ENCODE measurements around the gene SELENOM.
A peak's percentile ranks its signal among the peaks of the same experiment; 100 is the strongest.

The SELENOM gene

DNA sequence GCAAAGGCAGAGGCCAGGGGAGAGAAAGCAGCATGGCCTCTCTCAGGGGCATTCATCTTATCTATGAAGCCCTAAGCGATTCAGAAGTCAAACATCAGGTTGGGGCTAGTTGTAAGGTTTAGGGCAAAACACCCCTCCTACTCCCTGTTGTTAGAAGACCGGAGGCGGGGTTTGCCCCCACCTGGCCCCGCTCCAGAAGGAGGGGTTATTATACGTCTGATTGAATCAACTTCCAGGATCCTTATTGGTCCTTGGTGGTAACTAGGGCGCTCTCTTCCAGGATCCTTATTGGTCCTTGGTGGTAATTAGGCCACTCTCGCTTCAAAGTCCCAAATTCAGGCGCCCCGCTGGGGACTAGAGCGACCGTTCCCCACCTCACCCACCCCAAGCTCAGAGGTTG is 38.4 kb downstream of the SELENOM start:
- TF ChIP-seq TAF1 (IDR thresholded peaks at IDR 0.05; ENCODE audit: borderline replicate concordance, insufficient read depth, low read length) = no peak
- TF ChIP-seq POLR2AphosphoS5 (IDR thresholded peaks at IDR 0.05; ENCODE audit: low read depth, low read length) = no peak
- TF ChIP-seq FOXP2 (optimal IDR thresholded peaks at IDR 0.05; ENCODE audit: borderline replicate concordance, extremely low read depth, extremely low read length, insufficient read depth) = no peak
- TF ChIP-seq SIN3A (IDR thresholded peaks at IDR 0.05; ENCODE audit: borderline replicate concordance, insufficient read depth, low read length) = no peak
- TF ChIP-seq, protein P1, sequence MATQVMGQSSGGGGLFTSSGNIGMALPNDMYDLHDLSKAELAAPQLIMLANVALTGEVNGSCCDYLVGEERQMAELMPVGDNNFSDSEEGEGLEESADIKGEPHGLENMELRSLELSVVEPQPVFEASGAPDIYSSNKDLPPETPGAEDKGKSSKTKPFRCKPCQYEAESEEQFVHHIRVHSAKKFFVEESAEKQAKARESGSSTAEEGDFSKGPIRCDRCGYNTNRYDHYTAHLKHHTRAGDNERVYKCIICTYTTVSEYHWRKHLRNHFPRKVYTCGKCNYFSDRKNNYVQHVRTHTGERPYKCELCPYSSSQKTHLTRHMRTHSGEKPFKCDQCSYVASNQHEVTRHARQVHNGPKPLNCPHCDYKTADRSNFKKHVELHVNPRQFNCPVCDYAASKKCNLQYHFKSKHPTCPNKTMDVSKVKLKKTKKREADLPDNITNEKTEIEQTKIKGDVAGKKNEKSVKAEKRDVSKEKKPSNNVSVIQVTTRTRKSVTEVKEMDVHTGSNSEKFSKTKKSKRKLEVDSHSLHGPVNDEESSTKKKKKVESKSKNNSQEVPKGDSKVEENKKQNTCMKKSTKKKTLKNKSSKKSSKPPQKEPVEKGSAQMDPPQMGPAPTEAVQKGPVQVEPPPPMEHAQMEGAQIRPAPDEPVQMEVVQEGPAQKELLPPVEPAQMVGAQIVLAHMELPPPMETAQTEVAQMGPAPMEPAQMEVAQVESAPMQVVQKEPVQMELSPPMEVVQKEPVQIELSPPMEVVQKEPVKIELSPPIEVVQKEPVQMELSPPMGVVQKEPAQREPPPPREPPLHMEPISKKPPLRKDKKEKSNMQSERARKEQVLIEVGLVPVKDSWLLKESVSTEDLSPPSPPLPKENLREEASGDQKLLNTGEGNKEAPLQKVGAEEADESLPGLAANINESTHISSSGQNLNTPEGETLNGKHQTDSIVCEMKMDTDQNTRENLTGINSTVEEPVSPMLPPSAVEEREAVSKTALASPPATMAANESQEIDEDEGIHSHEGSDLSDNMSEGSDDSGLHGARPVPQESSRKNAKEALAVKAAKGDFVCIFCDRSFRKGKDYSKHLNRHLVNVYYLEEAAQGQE (IDR thresholded peaks at IDR 0.05; ENCODE audit: insufficient read depth in 1 of 2, low read depth in 2 of 2, low read length in 2 of 2) = no peak

DNA sequence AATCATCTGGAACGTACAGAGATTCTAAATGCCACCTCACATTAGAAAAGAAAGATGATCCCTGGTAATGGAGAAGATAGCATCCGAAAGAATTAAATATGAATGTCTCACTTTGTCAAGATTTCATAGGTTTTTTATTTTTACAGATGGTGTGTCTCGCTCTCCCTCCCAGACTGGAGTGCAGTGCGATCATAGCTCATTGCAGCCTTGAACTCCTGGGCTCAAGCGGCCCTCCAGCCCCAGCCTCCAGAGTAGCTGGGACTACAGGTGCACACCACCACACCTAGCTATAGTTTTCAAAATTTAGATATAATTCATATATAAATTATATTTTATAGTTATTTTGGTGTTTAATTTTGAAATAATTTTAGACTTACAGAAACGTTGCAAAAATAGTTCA is 43.0 kb downstream of the SELENOM start:
- no peak for TF ChIP-seq SIN3A (IDR thresholded peaks at IDR 0.05; ENCODE audit: borderline replicate concordance, insufficient read depth, low read length)
- TF ChIP-seq, protein P1 (IDR thresholded peaks at IDR 0.05; ENCODE audit: insufficient read depth in 1 of 2, low read depth in 2 of 2, low read length in 2 of 2) = no peak
- TF ChIP-seq TAF1 (IDR thresholded peaks at IDR 0.05; ENCODE audit: borderline replicate concordance, insufficient read depth, low read length) = no peak
- TF ChIP-seq POLR2AphosphoS5 (IDR thresholded peaks at IDR 0.05; ENCODE audit: low read depth, low read length) = no peak
- TF ChIP-seq FOXP2 (optimal IDR thresholded peaks at IDR 0.05; ENCODE audit: borderline replicate concordance, extremely low read depth, extremely low read length, insufficient read depth) = no peak

DNA sequence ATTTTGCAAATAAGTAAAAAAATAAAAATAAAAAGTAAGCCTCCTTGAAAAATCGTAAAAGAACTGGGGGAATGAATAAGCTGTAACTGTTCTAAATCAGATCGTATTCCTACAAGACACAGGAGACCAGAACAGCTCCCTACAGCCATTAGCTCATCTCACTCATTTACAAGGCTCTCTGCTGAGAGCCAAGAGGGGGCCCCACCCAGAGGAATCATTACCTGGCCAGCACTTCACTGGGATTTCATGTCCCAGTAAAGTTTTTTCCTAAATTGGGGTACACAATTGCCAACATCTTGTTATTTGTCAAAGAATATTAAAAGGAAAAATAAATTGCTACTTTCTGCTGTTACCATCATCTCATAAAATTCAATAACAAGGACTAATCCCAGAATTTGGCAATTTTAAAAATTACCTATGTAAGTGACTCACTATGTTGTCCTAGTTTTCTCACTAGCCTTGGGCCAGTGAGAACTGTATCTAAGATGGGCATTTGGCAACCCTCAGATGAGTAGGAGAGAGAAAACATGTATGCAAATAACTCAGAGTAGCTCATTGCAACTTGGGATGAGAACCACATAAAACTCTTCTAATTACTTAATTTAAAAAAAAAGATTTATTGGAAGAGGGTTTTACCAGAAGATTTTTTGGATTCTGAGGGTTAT is 44.7 kb downstream of the SELENOM start:
- TF ChIP-seq SIN3A (IDR thresholded peaks at IDR 0.05; ENCODE audit: borderline replicate concordance, insufficient read depth, low read length) = no peak

DNA sequence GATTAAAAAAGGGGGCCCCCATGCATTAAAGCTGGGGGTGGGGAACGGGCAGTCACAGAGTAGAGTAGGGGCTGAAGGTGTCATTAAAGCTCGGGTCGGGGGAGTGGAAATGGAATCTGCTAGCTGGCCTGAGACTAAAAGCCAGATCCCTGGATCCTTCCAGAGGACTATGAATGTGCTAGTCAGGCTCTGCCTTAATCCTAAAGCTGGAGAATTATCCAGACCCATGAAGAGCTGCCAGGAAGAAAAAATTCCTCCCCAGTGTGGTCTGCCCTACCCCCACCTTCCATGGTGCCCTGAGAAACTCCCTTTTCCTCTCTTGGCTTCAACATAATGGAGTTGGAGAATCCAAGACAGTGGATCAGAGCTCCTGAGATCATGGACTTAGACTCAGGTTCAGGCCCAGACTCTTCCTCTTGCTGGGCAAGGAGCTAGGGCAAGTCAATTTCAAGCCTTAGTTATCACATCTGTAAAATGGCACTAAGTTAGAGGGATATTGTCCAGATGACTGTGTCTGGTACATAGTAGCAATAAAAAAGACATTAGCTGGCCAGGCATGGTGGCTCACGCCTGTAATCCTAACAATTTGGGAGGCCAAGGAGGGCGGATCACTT is 50.3 kb downstream of the SELENOM start:
- TF ChIP-seq FOXP2 (optimal IDR thresholded peaks at IDR 0.05; ENCODE audit: borderline replicate concordance, extremely low read depth, extremely low read length, insufficient read depth) (no peak), POLR2AphosphoS5 (IDR thresholded peaks at IDR 0.05; ENCODE audit: low read depth, low read length) (no peak), SIN3A (IDR thresholded peaks at IDR 0.05; ENCODE audit: borderline replicate concordance, insufficient read depth, low read length) (no peak), TAF1 (IDR thresholded peaks at IDR 0.05; ENCODE audit: borderline replicate concordance, insufficient read depth, low read length) (no peak)
- TF ChIP-seq, protein P1 (IDR thresholded peaks at IDR 0.05; ENCODE audit: insufficient read depth in 1 of 2, low read depth in 2 of 2, low read length in 2 of 2) = no peak

DNA sequence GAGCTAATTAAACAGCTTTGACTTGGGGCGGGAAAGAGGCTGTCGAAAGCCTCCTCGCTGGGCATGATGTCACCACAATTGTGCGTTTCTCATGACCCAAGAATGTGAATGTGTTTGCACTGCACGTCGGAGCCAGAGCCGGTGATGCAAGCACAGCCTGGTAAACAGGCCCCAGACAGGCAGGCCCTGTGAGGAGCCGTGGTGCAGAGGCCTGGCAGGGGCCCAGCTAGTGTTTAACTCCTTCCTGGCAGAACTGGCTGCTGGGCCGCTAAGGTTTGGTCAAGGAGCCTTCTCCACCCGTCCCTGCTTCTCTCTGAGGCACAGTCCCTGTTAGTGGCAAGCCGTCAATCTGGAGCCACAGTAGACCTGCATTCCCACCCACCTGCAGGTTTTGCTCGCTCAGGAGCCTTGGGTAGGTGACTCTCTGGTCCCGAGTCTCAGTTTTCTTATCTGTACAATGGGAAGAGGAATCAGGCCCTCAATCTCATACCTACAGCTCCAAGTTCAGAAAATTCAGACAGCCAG is 51.7 kb downstream of the SELENOM start:
- TF ChIP-seq FOXP2 (optimal IDR thresholded peaks at IDR 0.05; ENCODE audit: borderline replicate concordance, extremely low read depth, extremely low read length, insufficient read depth) (peak; percentile 100), TAF1 (IDR thresholded peaks at IDR 0.05; ENCODE audit: borderline replicate concordance, insufficient read depth, low read length) (no peak)

DNA sequence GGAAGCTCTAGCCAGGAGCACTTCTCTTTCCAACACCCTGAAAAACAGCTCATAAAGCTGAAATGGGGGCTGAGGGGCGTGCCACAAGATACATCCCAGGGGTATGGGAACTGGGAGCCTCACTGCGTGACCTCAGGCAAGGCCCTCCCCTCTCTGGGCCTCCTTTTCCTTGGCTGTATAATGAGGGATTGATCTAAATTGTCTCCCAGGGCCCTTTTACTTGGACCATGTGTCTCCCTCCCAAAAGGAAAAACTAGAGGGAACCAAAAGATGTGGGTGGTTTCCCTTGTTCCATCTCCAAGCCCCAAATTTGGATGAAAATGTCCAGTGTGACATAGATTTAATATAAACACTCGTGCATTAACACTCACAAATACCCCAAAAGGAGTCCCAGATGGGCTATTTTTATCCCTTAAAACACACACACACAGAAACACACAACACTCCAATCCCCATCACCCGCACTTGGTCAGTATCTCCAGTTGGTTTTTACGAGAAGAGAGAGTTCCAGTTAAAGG is 52.2 kb downstream of the SELENOM start:
- no peak for TF ChIP-seq TAF1 (IDR thresholded peaks at IDR 0.05; ENCODE audit: borderline replicate concordance, insufficient read depth, low read length)
- TF ChIP-seq FOXP2 (optimal IDR thresholded peaks at IDR 0.05; ENCODE audit: borderline replicate concordance, extremely low read depth, extremely low read length, insufficient read depth) = no peak
- no peak for TF ChIP-seq POLR2AphosphoS5 (IDR thresholded peaks at IDR 0.05; ENCODE audit: low read depth, low read length)
- no peak for TF ChIP-seq SIN3A (IDR thresholded peaks at IDR 0.05; ENCODE audit: borderline replicate concordance, insufficient read depth, low read length)
- TF ChIP-seq, protein P1 (IDR thresholded peaks at IDR 0.05; ENCODE audit: insufficient read depth in 1 of 2, low read depth in 2 of 2, low read length in 2 of 2) = no peak

Measured in PFSK-1 (cell line).